Stimulated activated CD8-positive, alpha-beta memory T cell treated with anti-CD3 and anti-CD28 coated beads, Interleukin-12 subunit alpha, Interleukin-12 subunit beta, amount 100 ng/mL, for 4 hours (primary cell): ENCODE data around the gene HMCES.
"Not testable (repeated sequence)": the region's sequence is repeated elsewhere in the genome, so short reads cannot be mapped to it uniquely, and the experiment has no call there.

ENCODE experiments used
- DNase-seq: peaks from one replicate; pipeline ENCODE4 v3.0.0-alpha.2; 2020; ENCODE audit warnings: low read depth

HMCES gene

DNA sequence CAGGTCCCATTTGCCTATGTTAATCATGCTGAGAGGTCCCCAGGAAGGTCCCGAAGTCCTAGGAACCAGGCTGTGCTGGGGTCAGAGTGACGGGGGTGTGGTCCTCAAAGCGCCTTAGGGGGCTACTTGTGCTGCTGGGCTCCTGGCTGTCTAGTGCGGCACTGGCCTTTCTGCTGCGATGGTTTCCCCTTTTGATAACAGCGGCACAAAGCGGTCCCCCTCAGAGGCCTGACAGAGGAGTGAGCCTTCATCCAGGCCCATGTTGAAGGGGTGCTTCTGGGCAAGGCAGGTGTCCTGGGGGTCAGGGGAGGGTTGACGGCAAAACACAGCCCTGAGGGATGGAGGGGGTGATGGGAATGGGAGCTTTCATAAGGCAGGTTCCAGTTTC is 68.8 kb downstream of the HMCES start:
- DNase-seq = no peak

GRCh38 chr3:129348734-129349133 is 70.1 kb downstream of the HMCES start:
- no peak for DNase-seq

- DNase-seq = not testable (repeated sequence)
These were observed 70.5 kb downstream of the HMCES start for GRCh38 chr3:129349169-129349568.

GRCh38 chr3:129349791-129350190 is 71.1 kb downstream of the HMCES start:
- no peak for DNase-seq

- DNase-seq = no peak
These were observed 73.4 kb downstream of the HMCES start for GRCh38 chr3:129352045-129352444.

DNA sequence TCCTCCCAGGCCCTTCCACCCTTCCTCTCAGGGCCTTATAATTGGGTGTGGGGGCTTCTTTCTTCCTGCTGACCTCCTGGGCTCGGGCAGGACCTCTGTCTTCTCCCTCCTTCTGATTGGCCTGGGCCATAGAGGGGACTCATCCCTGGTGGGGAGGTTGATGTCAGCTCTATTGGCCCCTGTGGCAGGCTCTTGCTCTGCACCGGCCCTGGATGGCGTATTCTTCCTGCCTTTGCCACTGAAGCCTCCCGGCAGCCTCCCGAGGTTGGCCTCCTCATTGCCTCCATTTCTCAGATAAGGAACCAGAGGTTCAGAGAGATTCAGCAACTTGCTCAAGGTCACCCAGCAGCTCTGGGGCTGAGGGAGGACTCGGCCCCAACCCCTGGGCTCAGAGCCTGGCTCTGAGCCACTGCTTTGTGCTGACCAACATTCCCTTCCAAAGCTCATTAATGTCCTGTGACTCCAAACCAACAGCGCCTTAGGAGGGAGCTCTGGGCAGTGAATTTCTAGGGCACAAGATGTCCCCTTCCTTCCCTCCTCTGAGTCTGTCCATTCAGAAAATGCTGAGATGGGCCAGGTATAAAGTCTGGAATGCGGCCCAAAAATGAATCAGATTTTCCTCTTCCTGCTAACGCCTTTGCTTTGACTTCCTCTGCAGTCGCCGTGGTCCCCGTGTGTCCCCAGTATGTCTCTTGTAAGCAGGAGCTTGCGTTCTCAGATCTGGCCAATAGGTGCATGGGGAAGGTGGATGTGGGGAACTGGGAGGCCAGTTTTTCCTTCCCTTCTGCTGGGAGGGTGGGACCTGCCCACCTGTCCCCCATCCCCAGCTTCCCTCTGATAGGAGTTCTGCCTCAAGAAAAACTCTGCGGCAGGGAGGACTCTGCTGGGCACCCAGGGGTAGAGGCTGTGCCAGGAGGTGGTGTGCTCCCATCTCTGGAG is 74.2 kb downstream of the HMCES start:
- no peak for DNase-seq

DNA sequence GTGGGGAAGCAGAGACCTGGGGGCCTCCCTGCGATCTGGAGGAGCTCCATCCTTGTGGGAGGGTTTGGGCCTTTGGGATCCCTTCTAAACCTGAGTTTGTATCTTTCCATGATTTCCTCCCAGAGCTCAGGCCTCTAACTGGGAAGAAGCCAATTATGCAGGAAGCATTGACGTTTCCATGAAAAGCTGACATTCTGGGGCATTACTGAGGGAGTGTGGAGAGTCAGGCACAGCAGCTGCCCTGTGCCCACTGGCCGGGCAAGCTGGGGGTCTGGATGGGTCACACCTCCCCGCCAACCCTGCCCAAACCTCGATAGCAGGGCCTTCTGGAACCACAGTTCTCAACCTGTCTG is 74.9 kb downstream of the HMCES start:
- DNase-seq = no peak
